MM.1S (cell line): ENCODE data around the gene PAGR1.

Experiments used
- EZH2 ChIP-seq: fragments of 300-600 bp; sonication (generic); optimal IDR thresholded peaks from 2 replicates; pipeline ENCODE3; 2017; ENCODE audit warnings: low read depth, mild to moderate bottlenecking, antibody characterized with exemption, low read length, mixed read lengths
- TF ChIP-seq, protein P1 (sequence below): fragments of 300-600 bp; sonication (generic); IDR thresholded peaks from 2 replicates; pipeline ENCODE4 v1.5.1; 2016; ENCODE audit warnings: antibody characterized with exemption, low read length, mixed read lengths

- TF ChIP-seq, protein P1, sequence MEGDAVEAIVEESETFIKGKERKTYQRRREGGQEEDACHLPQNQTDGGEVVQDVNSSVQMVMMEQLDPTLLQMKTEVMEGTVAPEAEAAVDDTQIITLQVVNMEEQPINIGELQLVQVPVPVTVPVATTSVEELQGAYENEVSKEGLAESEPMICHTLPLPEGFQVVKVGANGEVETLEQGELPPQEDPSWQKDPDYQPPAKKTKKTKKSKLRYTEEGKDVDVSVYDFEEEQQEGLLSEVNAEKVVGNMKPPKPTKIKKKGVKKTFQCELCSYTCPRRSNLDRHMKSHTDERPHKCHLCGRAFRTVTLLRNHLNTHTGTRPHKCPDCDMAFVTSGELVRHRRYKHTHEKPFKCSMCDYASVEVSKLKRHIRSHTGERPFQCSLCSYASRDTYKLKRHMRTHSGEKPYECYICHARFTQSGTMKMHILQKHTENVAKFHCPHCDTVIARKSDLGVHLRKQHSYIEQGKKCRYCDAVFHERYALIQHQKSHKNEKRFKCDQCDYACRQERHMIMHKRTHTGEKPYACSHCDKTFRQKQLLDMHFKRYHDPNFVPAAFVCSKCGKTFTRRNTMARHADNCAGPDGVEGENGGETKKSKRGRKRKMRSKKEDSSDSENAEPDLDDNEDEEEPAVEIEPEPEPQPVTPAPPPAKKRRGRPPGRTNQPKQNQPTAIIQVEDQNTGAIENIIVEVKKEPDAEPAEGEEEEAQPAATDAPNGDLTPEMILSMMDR = no peak
- TF ChIP-seq EZH2 = no peak
Measured at GRCh38 chr16:29839822-29840221, 23.9 kb downstream of the PAGR1 start.
